CD4-positive, alpha-beta T cell treated with Interleukin-4 for 1 hour (primary cell): ENCODE measurements around the gene DNTT.

ENCODE experiments used
- DNase-seq, 2 donors: peaks; one replicate each; pipeline ENCODE4 v3.0.0-alpha.2; 2020 to 2022

Gene DNTT

GRCh38 chr10:96311180-96311715 is 7.0 kb downstream of the DNTT start:
- no peak for DNase-seq

GRCh38 chr10:96313344-96313743 is 9.1 kb downstream of the DNTT start:
- no peak for DNase-seq

GRCh38 chr10:96317067-96317833 is 13.0 kb downstream of the DNTT start:
- DNase-seq: no peak

GRCh38 chr10:96319754-96320474 is 15.7 kb downstream of the DNTT start:
- DNase-seq: no peak

GRCh38 chr10:96321822-96322221 is 17.6 kb downstream of the DNTT start:
- DNase-seq: no peak

GRCh38 chr10:96322275-96322674 is 18.0 kb downstream of the DNTT start:
- DNase-seq: no peak

- DNase-seq: no peak
These were observed 20.2 kb downstream of the DNTT start for GRCh38 chr10:96324447-96324846.

GRCh38 chr10:96325719-96326373 is 21.6 kb downstream of the DNTT start:
- no peak for DNase-seq

GRCh38 chr10:96327462-96327861 is 23.2 kb downstream of the DNTT start:
- no peak for DNase-seq

- DNase-seq: peak in 1 of 2 donors; percentile 33
These were observed 28.9 kb downstream of the DNTT start for GRCh38 chr10:96333101-96333500.

- DNase-seq: peak in 1 of 2 donors; percentile 10
These were observed 30.6 kb downstream of the DNTT start for GRCh38 chr10:96334616-96335526.

- DNase-seq: no peak
These were observed 32.9 kb downstream of the DNTT start for GRCh38 chr10:96337106-96337505.

GRCh38 chr10:96338279-96338925 is 34.2 kb downstream of the DNTT start:
- DNase-seq: no peak

- no peak for DNase-seq
These were observed 35.1 kb downstream of the DNTT start for GRCh38 chr10:96339383-96339782.

- DNase-seq: peak; percentile 52 to 64
These were observed 36.0 kb downstream of the DNTT start for GRCh38 chr10:96339956-96340904.

GRCh38 chr10:96341219-96342182 is 37.3 kb downstream of the DNTT start:
- DNase-seq: no peak

- DNase-seq: no peak
These were observed 38.2 kb downstream of the DNTT start for GRCh38 chr10:96342402-96342801.

- no peak for DNase-seq
These were observed 39.9 kb downstream of the DNTT start for GRCh38 chr10:96344178-96344577.

- DNase-seq: no peak
These were observed 41.0 kb downstream of the DNTT start for GRCh38 chr10:96345222-96345621.
